ENCODE data around the gene METAP1D.

The METAP1D gene

DNA sequence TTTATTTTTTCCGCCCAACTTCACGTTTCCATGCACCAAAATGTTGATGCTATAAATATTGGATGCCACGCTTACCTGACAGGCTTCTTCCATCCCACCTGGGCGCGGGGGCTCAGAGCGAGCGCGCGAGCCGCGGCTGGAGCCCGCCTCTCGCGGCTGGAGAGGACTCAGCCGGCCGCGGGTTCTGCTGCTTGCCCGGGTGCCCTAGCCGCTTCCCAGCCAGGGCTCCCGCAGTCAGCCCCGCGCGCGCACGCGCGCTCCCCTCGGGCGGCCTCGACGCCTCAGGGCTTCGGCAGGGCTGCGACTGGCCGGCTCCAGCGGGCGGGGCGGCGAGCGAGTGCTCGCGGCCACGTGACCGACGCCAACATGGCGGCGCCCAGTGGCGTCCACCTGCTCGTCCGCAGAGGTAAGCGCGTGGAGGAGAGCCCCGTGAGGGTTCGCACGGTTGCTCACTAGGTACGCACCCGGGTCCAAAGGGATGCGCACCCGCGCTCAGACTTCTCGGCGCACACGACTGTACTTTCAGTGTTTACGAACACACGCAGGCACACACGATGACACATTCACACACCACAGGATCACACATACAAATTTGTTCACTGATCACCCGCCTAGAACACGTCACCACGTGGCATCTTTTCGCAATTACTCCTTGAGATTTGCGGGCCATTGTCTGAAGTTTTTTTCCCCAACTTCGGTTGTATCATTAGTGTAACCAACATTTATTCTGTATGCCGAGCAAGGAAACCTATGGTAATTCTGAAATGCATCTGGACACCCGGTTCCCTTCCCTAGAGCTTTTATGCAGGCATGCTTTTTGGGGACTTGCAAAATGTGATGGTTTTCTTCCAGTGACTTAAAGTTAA is at the start of gene METAP1D:
TSS of gene METAP1D (plus strand) at position 350 of the 866 bp plus-strand sequence. CDS start at position 367, 17 bp downstream.
- DNase-seq (ENCODE audit: low spot score in 2 of 2): peak; percentile 70 to 78
- H3K4me3 Mint-ChIP-seq: peak within 1 kb of the TSS; percentile 91
- no peaks in the 10 kb centered on the region for H3K27me3 Mint-ChIP-seq
- ATAC-seq (ENCODE audit: low read depth): peak; percentile 94
- no peaks in the 10 kb centered on the region for H3K9me3 Mint-ChIP-seq
- peaks cover 14% of the 10 kb centered on the region for H3K4me1 Mint-ChIP-seq
- H3K36me3 Mint-ChIP-seq: no peaks in the 10 kb centered on the region
- peak within 1 kb of the TSS; percentile 93 for H3K27ac Mint-ChIP-seq

DNA sequence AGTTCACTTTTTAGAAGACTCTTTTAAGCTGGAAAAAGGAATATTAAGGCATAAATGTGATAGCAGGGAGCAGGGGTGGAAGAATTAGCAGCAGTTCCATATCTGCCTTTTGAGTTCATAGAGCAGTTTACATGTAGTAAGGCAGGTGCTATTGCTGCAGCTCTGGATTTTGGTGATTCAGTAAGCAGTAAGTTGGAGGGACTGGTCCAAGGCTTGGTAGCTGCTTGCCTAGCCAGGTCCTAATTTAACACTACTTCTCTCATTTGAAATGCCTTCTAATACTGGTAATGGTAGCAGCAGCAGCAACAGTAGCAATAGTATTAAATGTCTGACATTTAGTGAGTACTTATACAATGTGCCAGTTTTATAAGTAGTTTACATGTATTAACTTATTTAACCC is 47.5 kb upstream of the METAP1D start:
- H3K36me3 Mint-ChIP-seq: peaks cover 18% of the 10 kb centered on the region
- no peaks in the 10 kb centered on the region for H3K4me1 Mint-ChIP-seq
- DNase-seq (ENCODE audit: low spot score in 2 of 2) (no peak), ATAC-seq (ENCODE audit: low read depth) (no peak)
- no peaks in the 10 kb centered on the region for H3K9me3 Mint-ChIP-seq
- no peak overlapping the region for H3K4me3 Mint-ChIP-seq
- H3K27ac Mint-ChIP-seq: no peak overlapping the region
- H3K27me3 Mint-ChIP-seq: no peaks in the 10 kb centered on the region

DNA sequence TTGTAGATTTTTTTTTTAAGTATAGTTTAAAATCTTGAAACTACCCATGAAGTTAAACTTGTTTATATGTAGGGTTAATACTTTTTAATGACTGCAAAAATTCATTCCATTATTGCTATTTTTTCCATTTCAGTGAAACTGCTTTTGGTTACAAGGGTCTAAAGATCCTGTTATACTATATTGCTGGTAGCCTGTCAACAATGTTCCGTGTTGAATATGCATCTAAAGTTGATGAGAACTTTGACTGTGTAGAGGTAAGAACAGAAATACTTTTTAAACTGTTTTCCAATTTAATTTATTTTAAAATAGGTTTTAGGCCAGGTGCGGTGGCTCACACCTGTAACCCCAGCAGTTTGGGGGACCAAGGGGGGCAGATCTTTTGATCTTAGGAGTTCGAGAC is 47.0 kb upstream of the METAP1D start:
- Mint-ChIP-seq H3K27me3 (no peaks in the 10 kb centered on the region), H3K9me3 (no peaks in the 10 kb centered on the region), H3K27ac (no peak overlapping the region), H3K36me3 (peaks cover 18% of the 10 kb centered on the region), H3K4me1 (no peaks in the 10 kb centered on the region), H3K4me3 (no peak overlapping the region)
- ATAC-seq (ENCODE audit: low read depth) (no peak), DNase-seq (ENCODE audit: low spot score in 2 of 2) (no peak)

DNA sequence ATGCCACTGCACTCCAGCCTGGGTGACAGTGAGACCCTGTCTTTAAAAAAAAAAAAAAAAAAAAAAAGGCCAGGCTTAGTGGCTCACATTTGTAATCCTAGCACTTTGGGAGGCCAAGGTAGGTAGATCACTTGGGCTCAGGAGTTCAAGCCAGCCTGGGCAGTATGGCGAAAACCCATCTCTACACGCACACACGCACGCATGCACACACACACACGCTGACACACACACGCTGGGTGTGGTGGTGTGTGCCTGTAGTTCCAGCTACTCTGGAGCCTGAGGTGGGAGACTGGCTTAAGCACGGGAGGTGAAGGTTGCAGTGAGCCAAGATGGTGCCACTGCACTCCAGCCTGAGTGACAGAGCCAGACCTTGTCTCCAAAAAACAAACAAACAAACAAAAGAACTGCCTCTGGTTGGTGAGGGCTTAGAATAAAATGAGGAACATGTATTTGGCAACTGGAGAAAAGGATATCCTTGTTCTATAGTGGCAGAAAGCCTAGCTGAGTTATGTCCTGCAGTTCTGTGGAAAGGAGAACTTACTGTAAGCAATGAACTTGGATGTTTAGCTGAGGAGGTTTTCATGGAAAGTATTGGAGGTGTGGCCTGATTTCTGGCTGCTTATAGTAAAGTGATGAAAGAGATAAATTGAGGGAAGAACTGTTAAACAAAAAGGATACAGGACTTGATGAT is 43.5 kb upstream of the METAP1D start:
- H3K9me3 Mint-ChIP-seq: no peaks in the 10 kb centered on the region
- no peak overlapping the region for H3K4me3 Mint-ChIP-seq
- H3K27me3 Mint-ChIP-seq: no peaks in the 10 kb centered on the region
- ATAC-seq (ENCODE audit: low read depth) (no peak), DNase-seq (ENCODE audit: low spot score in 2 of 2) (no peak)
- peaks cover 21% of the 10 kb centered on the region for H3K36me3 Mint-ChIP-seq
- H3K27ac Mint-ChIP-seq: no peak overlapping the region
- peaks cover 5% of the 10 kb centered on the region for H3K4me1 Mint-ChIP-seq

DNA sequence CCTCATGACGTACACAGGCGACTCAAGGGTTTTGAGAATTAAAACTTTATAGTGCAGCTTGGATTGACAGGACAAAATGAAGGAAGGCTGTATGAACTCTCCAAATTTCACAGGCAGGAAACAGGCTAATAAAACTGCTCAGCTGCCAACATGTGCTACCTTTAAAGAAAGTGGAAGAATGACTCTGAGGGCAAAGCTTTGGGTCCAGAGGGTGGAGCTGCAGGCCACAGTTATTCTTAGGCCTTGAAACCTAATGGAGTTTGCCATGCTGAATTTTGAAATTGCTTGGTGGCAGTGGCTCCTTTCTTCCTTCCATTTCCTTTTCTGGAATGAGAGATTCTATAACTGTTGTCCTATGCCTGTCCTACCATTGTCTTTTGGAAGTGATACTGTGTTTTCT is 42.7 kb upstream of the METAP1D start:
- no peak overlapping the region for H3K4me3 Mint-ChIP-seq
- H3K36me3 Mint-ChIP-seq: peaks cover 21% of the 10 kb centered on the region
- H3K27me3 Mint-ChIP-seq: no peaks in the 10 kb centered on the region
- peaks cover 5% of the 10 kb centered on the region for H3K4me1 Mint-ChIP-seq
- no peak overlapping the region for H3K27ac Mint-ChIP-seq
- no peak for DNase-seq (ENCODE audit: low spot score in 2 of 2)
- ATAC-seq (ENCODE audit: low read depth): no peak
- H3K9me3 Mint-ChIP-seq: no peaks in the 10 kb centered on the region

DNA sequence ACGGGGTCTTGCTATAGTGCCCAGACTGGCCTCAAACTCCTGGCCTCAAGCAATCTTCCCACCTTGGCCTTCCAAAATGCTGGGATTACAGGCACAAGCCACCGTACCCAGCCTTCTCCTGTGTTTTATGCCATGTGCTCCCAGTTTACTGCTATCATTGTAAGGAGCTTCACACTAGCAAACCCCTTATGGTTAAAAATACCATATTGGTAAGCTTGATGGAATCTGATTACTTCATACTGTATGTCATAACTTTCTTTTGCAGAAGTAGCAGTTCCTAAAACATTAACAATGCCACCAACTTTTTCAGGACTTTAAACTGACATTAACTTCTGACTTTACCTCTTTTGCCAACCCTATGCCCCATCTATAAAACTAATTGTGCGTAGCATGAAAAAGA is 41.3 kb upstream of the METAP1D start:
- H3K27ac Mint-ChIP-seq: no peak overlapping the region
- DNase-seq (ENCODE audit: low spot score in 2 of 2): no peak
- no peaks in the 10 kb centered on the region for H3K27me3 Mint-ChIP-seq
- peaks cover 5% of the 10 kb centered on the region for H3K4me1 Mint-ChIP-seq
- no peaks in the 10 kb centered on the region for H3K9me3 Mint-ChIP-seq
- peaks cover 21% of the 10 kb centered on the region for H3K36me3 Mint-ChIP-seq
- H3K4me3 Mint-ChIP-seq: no peak overlapping the region
- ATAC-seq (ENCODE audit: low read depth): no peak

DNA sequence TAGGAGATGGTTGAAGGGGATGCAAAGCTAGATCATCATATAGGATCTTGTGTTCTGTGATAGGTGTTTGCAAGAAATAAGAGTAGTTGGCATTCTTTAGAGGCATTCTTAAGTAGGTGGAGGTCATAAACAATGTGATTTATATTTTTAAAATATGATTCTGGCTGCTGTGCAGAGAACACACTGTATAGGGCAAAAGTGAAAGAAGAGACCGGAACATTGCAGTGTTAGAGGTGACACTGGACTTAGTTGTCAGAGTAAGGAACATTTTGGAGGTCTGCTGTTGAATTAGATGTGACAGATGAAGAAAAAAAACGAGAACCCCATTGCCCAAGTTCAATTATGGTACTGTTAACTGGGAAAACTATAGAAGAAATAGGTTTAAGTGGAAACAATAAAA is 39.8 kb upstream of the METAP1D start:
- DNase-seq (ENCODE audit: low spot score in 2 of 2): no peak
- Mint-ChIP-seq H3K36me3 (peaks cover 16% of the 10 kb centered on the region), H3K27me3 (no peaks in the 10 kb centered on the region), H3K9me3 (no peaks in the 10 kb centered on the region), H3K4me1 (peaks cover 5% of the 10 kb centered on the region), H3K27ac (no peak overlapping the region), H3K4me3 (no peak overlapping the region)
- no peak for ATAC-seq (ENCODE audit: low read depth)

DNA sequence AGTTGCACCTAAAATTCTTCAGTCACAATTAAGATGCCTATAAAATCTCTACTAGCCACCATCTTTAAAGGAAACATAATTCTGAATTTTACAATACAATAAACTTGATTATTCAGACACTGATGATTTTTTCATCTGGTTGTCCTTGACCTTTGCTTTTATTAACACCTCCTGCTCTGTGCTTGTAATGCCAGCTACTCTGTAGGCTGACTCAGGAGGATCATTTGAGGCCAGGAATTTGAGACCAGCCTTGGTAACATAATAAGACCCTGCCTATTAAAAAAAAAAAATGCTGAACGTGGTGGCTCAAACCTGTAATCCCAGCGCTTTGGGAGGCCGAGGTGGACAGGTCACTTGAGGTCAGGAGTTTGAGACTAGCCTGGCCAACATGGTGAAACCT is 39.2 kb upstream of the METAP1D start:
- Mint-ChIP-seq H3K4me1 (peaks cover 5% of the 10 kb centered on the region), H3K9me3 (no peaks in the 10 kb centered on the region), H3K36me3 (peaks cover 14% of the 10 kb centered on the region), H3K27me3 (no peaks in the 10 kb centered on the region), H3K27ac (no peak overlapping the region), H3K4me3 (no peak overlapping the region)
- ATAC-seq (ENCODE audit: low read depth) (no peak), DNase-seq (ENCODE audit: low spot score in 2 of 2) (no peak)

DNA sequence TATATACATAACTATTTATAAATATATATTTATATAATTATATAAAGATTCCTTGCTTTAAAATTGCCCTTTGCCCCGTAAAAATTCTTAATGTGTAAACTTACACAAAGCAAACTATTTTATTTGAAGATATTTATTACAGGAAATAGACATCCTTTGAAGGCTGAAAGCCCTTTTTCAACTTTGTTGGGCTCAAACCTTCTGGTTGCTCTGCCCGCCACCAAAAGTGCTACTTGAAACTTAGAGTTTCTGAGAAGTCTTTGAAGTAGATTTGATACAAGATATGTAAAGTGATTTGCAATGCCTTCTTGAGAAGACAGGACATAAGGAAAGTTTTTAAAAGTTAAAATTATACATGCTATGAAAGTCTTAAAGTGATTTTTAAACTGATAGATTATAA is 36.6 kb upstream of the METAP1D start:
- ATAC-seq (ENCODE audit: low read depth) (no peak), DNase-seq (ENCODE audit: low spot score in 2 of 2) (no peak)
- H3K4me3 Mint-ChIP-seq: no peak overlapping the region

DNA sequence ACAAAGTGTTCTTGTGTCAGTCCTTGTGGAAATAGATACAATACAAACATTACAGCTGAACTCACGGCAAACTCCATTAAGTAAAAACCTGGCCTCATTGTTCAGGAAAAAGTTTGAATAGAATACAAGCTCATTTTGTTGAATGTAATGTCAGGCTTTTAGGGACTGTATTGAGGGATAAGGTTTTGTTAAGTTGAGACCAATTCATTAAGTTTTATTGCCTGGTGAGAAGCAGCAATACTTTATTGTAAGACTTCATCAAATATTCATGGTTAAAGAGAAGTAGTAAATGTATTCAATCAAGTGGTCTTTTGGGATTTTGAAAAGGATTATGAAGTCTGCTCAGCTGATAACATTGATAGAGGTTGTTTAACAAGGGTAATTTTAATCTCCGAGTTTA is 35.4 kb upstream of the METAP1D start:
- Mint-ChIP-seq H3K27ac (no peak overlapping the region), H3K36me3 (peaks cover 19% of the 10 kb centered on the region), H3K9me3 (no peaks in the 10 kb centered on the region), H3K4me3 (no peak overlapping the region), H3K27me3 (no peaks in the 10 kb centered on the region), H3K4me1 (peaks cover 5% of the 10 kb centered on the region)
- ATAC-seq (ENCODE audit: low read depth) (no peak), DNase-seq (ENCODE audit: low spot score in 2 of 2) (no peak)

More for the DNA sequence above, 36.6 kb upstream of the METAP1D start:
- no peak overlapping the region for H3K27ac Mint-ChIP-seq
- H3K27me3 Mint-ChIP-seq: no peaks in the 10 kb centered on the region
- H3K4me1 Mint-ChIP-seq: peaks cover 5% of the 10 kb centered on the region
- peaks cover 21% of the 10 kb centered on the region for H3K36me3 Mint-ChIP-seq
- H3K9me3 Mint-ChIP-seq: no peaks in the 10 kb centered on the region

DNA sequence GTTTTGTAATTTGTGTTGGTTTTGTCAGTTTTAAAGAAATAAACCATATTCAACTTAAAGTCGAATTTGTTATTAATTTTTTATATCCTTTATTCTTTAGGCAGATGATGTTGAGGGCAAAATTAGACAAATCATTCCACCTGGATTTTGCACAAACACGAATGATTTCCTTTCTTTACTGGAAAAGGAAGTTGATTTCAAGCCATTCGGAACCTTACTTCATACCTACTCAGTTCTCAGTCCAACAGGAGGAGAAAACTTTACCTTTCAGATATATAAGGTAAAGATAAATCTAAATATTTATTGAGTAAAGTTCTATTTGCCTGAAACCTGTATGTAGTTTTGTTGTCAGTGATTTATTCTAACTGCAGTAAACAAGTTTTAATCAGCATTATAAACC is 34.5 kb upstream of the METAP1D start:
- Mint-ChIP-seq H3K36me3 (peaks cover 19% of the 10 kb centered on the region), H3K4me1 (no peaks in the 10 kb centered on the region), H3K27me3 (no peaks in the 10 kb centered on the region), H3K9me3 (no peaks in the 10 kb centered on the region), H3K4me3 (no peak overlapping the region), H3K27ac (no peak overlapping the region)
- ATAC-seq (ENCODE audit: low read depth) (no peak), DNase-seq (ENCODE audit: low spot score in 2 of 2) (no peak)

DNA sequence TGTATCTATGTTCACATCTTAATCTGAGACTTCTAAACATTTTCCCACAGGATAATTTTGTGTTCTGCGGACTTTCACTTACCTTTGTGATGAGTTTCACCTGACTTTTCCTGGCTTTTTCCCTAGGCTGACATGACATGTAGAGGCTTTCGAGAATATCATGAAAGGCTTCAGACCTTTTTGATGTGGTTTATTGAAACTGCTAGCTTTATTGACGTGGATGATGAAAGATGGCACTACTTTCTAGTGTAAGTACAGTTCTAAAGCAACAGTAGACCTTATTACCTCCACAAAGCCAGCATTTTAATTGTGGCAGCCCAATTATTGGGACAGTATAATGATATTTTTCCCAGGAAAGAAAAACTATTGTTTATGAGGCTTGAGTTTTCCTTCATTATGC is 34.1 kb upstream of the METAP1D start:
- DNase-seq (ENCODE audit: low spot score in 2 of 2): no peak
- no peaks in the 10 kb centered on the region for H3K4me1 Mint-ChIP-seq
- no peak for ATAC-seq (ENCODE audit: low read depth)
- no peak overlapping the region for H3K27ac Mint-ChIP-seq
- H3K36me3 Mint-ChIP-seq: peaks cover 19% of the 10 kb centered on the region
- H3K27me3 Mint-ChIP-seq: no peaks in the 10 kb centered on the region
- no peaks in the 10 kb centered on the region for H3K9me3 Mint-ChIP-seq
- H3K4me3 Mint-ChIP-seq: no peak overlapping the region

DNA sequence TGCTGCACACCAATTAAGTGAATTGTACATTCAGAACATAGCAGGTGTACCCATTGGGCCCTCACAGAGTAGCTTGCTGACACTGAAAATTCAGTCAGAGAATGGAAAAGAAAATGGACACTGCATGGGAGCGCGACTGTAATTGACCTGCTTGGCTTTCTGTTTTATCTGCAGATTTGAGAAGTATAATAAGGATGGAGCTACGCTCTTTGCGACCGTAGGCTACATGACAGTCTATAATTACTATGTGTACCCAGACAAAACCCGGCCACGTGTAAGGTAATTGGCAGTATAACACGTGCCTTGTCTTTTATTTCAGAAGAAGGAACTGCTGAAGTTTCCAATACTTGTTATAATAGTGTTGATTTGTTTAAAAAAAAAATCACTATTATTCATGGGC is 33.5 kb upstream of the METAP1D start:
- no peaks in the 10 kb centered on the region for H3K4me1 Mint-ChIP-seq
- ATAC-seq (ENCODE audit: low read depth) (no peak), DNase-seq (ENCODE audit: low spot score in 2 of 2) (no peak)
- no peaks in the 10 kb centered on the region for H3K27me3 Mint-ChIP-seq
- H3K36me3 Mint-ChIP-seq: peaks cover 20% of the 10 kb centered on the region
- H3K4me3 Mint-ChIP-seq: no peak overlapping the region
- H3K9me3 Mint-ChIP-seq: no peaks in the 10 kb centered on the region
- H3K27ac Mint-ChIP-seq: no peak overlapping the region

DNA sequence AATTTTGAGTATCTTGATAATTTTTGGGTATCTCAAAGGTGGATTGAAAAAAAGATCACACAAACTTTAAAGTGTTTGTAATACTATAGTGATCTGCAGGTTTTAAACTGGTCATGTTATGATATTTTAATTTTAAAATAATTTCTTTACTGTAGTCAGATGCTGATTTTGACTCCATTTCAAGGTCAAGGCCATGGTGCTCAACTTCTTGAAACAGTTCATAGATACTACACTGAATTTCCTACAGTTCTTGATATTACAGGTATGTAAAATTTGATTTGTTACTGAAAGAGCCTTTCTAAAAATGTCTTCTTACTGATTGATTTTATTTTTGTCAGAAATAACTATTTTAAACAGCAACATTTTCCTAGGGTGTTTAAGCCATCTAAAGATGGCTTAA is 33.1 kb upstream of the METAP1D start:
- H3K4me1 Mint-ChIP-seq: no peaks in the 10 kb centered on the region
- DNase-seq (ENCODE audit: low spot score in 2 of 2) (no peak), ATAC-seq (ENCODE audit: low read depth) (no peak)
- H3K27me3 Mint-ChIP-seq: no peaks in the 10 kb centered on the region
- H3K4me3 Mint-ChIP-seq: no peak overlapping the region
- H3K27ac Mint-ChIP-seq: no peak overlapping the region
- H3K36me3 Mint-ChIP-seq: peaks cover 22% of the 10 kb centered on the region
- no peaks in the 10 kb centered on the region for H3K9me3 Mint-ChIP-seq

Data from memory B cell (primary cell).